GM19099 (cell line): ENCODE data around the gene ADRA2C.

Source experiments
- POLR2A ChIP-seq: IDR thresholded peaks from 3 replicates; pipeline ENCODE4 v1.6.1; 2011; ENCODE audit warnings: low read depth; ENCODE audit not compliant: insufficient read length; ENCODE audit errors: extremely low read depth

Gene ADRA2C

DNA sequence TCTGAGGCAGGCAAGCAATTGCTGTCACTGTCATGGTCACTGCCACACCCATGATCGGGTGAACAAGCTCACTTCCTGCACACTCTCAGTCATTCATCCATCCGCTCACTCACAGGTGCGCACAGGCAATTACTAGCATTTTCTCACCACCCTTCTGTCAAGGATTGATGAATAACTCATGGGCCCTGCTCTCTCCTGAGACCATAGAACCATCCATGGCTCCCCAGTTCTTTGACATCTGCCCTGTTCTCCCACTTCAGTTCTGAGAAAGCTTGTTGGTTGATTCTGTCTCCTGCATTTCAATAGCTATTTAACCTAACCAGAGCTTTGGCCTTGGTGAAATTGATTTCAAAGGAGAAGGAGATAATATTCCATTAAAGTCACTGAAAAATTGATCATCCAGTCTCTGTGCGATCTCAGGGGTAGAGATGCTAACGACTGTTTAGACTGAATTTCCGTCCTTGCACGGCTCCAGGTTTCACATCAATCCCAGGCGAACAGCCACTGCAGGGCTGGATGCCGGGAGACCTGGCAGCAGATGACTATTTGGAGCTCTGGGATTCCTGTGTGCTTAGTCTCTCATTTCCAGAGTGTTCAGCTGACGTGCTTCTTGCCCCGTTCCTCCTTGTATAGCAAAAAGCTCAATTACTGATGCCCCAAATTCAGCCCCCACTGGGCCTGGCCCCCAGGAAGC, 36.9 kb upstream of the ADRA2C start:
- no peak for TF ChIP-seq POLR2A

DNA sequence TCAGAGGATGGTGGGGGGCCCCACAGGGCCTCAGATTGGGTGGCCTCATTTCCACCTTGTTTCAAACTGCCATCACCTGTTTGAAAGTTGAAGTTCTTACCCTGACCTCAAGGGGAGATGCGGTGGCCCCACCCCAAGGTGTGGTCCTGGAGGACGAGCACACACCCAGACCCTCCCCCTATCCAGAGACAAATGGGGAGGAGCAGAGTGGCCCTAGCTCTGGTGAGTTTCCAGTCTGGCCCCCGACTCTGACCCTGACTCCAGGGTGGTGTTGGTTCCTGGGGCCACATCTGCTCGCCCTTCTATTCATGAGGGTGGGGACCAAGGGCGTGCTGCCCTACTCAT, 36.3 kb upstream of the ADRA2C start:
- TF ChIP-seq POLR2A, result no peak

DNA sequence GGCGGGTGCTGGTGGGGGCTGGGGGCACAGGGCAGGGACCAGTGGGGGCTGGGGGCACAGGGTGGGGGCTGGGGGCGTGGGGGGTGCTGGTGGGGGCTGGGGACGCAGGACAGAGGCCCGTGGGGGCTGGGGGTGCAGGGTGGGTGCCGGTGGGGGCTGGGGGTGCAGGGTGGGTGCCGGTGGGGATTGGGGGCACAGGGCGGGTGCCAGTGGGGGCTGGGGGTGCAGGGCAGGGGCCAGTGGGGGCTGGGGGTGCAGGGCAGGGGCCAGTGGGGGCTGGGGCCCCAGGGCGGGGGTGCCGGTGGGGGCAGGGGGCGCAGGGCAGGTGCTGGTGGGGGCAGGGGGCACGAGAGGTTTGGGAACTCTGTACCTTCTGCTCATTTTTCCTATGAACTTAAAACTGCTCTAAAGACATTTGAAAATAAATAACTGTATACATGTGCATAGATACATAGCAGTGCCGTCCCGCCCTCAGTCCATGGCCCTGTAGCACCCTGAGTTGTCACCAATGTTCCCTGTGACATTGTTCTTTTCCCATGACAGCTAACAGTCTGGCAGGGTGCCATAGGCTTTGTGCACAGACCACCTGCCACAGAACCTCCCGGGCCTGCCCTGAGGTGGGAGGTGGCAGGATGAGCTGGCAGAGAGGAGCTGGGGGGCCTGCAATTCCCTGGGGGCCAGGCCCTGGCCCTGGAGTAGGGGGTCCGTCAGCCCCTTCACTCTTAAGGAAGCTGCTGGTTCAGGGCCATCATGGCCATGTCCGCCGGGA, 35.6 kb upstream of the ADRA2C start:
- no peak for TF ChIP-seq POLR2A

DNA sequence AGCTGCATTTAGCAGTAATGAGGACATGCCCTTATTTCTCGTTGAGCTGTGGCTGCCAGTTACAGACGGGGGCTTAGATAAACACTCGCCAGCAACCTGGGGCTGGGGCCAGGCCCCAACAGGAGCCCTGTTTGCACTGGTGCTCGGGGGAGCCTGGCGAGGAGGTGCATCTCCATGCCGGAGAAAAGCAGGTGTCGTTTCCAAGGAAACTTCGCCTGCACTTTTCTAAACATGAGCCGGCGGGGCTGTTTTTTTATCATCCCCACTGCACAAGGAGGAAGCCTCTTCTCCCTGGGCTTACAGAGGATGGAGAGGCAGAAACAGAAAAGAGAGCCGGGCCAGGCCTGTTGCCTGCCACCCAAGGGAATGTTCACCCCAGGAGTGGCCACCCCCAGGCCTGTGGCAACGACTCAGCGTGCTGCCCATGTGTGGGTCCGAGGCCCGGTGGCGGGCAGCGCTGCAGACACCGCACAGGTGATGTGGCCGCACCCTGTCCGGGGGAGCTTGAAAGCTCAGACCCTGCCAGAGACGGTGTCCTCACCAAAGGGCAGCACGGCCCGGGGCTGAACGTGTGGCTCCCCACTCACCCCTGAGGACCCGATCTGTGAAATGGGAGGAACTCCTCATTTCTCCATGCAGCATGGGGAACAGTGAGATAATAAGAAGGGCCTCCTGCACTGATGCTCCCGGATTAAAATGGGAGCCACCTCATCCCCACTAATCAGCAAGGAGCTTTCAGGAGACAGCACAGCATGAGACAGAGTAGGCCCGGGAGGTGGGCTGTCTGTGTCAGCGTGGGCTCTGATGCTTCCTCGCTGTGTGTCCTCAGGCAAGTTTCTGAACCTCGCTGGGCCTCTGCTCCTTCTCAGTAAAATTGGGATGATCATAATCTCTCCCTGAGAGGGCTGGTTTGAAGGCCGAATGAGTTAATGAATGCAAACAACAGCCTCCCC, 33.8 kb upstream of the ADRA2C start:
- no peak for TF ChIP-seq POLR2A

- TF ChIP-seq POLR2A, result no peak
Measured at GRCh38 chr4:3733195-3733594, 33.0 kb upstream of the ADRA2C start.

GRCh38 chr4:3735196-3735595, 31.0 kb upstream of the ADRA2C start:
- TF ChIP-seq POLR2A, result no peak

- no peak for TF ChIP-seq POLR2A
Measured at GRCh38 chr4:3736290-3736689, 29.9 kb upstream of the ADRA2C start.

GRCh38 chr4:3736806-3737205, 29.4 kb upstream of the ADRA2C start:
- no peak for TF ChIP-seq POLR2A

GRCh38 chr4:3739577-3739976, 26.6 kb upstream of the ADRA2C start:
- TF ChIP-seq POLR2A, result no peak

DNA sequence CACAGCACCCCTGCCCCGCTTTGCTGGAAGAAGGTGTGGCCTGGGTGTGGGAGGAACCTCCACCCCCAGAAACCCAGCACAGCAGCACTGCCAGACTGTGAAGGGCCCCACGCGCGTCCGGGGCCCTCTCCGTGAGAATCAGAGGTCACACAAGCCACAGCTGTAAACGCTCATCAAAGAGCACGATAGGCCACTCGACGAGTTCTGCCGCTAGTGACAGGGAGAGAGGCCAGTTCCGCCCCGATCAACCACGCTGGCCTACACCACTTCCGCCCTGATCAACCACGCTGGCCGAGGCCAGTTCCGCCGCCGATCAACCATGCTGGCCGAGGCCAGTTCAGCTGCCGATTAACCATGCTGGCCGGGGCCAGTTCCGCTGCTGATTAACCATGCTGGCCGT, 25.9 kb upstream of the ADRA2C start:
- TF ChIP-seq POLR2A, result no peak

- TF ChIP-seq POLR2A, result no peak
Measured at GRCh38 chr4:3741217-3742011, 24.8 kb upstream of the ADRA2C start.

DNA sequence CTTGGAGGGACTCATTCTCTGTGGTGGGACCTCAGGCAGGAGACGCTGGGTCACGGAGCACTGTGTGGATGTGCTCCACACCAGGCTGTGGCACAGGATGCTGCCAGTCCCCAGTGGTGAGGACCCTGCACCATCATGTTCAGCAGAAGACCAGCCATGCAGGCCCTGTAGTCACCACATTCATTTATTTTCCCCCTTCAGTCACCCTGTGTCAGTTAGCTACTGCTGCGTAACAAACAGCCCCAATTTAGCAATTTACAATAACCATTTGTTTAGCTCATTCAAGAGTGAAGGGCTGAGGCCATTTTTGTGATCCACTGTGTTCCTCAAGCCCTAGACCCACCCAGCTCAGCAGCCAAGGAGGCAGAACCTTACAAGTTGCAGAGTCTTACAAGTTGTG, 23.6 kb upstream of the ADRA2C start:
- TF ChIP-seq POLR2A, result no peak

- TF ChIP-seq POLR2A, result no peak
Measured at GRCh38 chr4:3744232-3744631, 22.0 kb upstream of the ADRA2C start.

DNA sequence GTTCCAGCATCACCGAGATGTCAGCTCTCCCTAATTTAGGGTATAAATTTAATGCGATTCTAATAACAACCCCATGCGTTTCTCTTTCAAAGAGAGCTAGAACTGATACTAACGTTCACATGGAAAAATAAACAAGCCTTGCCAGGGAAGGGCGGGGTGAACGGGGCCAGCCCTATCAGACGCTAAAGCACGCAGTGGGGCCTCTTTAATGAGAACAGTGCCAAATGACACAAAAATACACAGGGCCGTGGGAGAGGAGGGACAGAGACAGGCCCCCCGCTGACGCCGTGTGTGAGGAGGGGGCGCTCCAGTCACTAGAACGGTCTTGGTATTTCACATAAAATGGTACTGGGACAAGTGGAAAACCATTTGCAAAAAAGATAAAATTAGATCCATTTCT, 21.3 kb upstream of the ADRA2C start:
- TF ChIP-seq POLR2A, result no peak
